ENCODE data around the gene ZNF33B.
"Not testable (repeated sequence)": the region's sequence is repeated elsewhere in the genome, so short reads cannot be mapped to it uniquely, and the experiment has no call there.

Gene ZNF33B

DNA sequence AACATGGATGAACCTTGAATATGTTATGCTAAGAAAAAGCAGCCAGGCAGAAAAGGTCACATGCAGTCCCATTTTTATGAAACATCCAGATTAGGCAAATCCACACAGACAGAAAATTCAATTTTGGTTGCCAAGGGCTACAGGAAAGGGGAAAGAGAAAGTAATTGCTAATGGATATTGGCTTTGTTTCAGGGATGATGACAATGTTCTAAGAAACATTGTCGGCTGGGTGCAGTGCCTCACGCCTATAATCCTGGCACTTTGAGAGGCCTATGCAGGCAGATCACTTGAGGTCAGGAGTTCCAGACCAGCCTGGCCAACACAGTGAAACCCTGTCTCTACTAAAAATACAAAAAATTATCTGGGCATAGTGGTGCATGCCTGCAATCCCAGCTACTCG lies 23.0 kb downstream of the ZNF33B start:
- no peak for DNase-seq (ENCODE audit: low spot score)

GRCh38 chr10:42609872-42610271 lies 28.5 kb downstream of the ZNF33B start:
- DNase-seq (ENCODE audit: low spot score) = no peak

GRCh38 chr10:42598249-42598873 lies 40.0 kb downstream of the ZNF33B start:
- no peak for DNase-seq (ENCODE audit: low spot score)

DNA sequence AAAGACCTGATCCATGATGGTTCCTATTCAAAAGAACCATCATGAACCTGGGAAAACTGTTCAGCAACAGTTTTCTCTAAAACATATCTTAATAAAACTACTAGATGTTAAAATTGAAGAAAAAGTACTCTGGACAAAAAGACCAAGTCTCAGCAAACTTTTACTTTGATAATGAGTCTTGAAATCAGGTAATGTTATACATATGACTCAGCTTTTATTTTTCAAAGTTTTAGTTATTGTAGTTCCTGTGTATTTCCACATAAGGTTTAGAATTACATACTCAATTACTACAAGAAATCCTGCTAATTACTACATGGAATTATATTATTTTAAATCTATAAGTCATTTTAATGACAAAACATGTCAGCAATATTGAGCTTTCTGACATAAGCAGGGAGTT lies 42.2 kb downstream of the ZNF33B start:
- DNase-seq (ENCODE audit: low spot score) = no peak

GRCh38 chr10:42594246-42594650 lies 44.1 kb downstream of the ZNF33B start:
- DNase-seq (ENCODE audit: low spot score) = no peak

GRCh38 chr10:42593284-42593683 lies 45.1 kb downstream of the ZNF33B start:
- DNase-seq (ENCODE audit: low spot score) = no peak

GRCh38 chr10:42583828-42584227 lies 54.5 kb downstream of the ZNF33B start:
- no peak for DNase-seq (ENCODE audit: low spot score)

GRCh38 chr10:42578019-42578418 lies 60.4 kb downstream of the ZNF33B start:
- DNase-seq (ENCODE audit: low spot score) = no peak

GRCh38 chr10:42576338-42576737 lies 62.0 kb downstream of the ZNF33B start:
- DNase-seq (ENCODE audit: low spot score) = no peak

- DNase-seq (ENCODE audit: low spot score) = no peak
These were observed 64.0 kb downstream of the ZNF33B start for GRCh38 chr10:42574336-42574735.

DNA sequence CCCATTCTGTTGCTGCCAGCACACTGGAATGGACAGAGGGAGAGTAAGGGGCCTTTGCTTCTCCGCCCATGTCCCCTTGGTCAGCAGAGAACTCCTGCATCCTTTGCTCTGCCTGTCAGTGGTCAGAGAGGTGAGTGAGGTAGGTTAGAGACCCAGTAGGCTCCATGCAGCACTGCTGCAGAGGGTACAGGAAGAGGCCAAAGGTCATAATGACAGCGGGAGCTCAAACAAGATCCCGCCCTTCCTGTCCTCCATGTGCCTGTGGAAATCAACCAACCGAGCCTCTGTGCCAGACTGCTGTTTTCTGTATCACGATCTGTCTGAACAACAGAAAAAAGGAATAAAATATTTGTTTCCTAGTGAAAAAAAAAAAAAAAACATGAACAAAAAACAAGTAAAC lies 81.4 kb downstream of the ZNF33B start:
- no peak for DNase-seq (ENCODE audit: low spot score)

- DNase-seq (ENCODE audit: low spot score) = not testable (repeated sequence)
These were observed 84.8 kb downstream of the ZNF33B start for GRCh38 chr10:42553576-42553975.

DNA sequence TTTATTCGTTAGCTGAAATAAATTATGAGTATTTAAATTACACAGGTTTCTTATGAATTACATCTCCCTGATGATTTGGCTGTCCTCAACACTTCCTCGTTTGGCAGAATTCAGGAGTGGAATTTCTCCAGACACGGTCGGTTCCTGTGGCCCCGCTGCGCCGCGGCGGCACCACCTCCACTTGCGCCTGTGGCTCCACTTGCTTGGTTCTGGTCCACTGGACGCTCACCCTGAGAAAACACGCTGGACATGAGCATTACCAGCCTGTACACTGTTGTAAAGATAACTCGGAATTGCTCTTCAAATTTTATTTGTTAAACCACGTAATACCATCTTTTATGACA lies 85.3 kb downstream of the ZNF33B start:
- no peak for DNase-seq (ENCODE audit: low spot score)

DNA sequence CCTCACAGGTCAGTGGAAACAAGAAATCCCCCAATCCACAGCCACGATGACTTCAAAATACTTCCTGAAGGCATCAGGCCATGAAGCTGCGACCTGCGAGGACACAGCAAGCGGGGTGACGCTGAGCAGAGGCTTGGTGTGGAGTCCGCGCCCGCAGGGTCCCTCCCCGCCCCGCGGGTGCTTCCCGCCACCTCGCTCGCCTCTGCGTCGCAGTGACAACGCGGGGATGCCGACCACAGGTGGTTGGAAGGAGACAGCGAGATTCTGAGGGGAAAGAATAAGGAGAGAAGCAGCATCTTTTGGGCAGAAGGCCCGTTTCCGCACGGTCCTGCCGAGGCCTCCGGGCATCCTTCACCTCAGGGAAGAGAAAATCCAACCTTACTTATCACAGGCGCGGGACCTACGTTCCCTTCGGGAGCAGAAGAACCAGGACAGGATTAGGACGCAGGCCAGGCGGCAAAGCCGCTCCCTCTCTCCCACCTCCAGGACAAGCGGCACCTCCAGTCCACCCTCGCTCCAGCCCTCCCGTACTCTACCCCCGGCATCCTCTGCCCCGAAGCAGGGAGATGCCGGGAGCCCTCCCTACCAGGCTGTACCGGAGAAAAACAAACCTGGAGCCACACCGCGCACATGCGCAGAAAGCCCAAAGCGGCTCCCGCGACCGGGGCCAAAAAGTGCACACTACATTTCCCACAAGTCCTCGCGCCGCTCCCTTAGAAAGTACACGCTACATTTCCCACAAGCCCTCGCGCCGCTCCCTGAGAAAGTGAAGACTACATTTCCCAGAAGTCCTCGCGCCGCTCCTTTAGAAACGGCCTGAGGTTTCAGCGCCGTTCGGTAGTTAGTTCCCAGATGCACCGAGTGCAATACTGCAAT lies 85.9 kb downstream of the ZNF33B start:
- peak; percentile 99 for DNase-seq (ENCODE audit: low spot score)

DNA sequence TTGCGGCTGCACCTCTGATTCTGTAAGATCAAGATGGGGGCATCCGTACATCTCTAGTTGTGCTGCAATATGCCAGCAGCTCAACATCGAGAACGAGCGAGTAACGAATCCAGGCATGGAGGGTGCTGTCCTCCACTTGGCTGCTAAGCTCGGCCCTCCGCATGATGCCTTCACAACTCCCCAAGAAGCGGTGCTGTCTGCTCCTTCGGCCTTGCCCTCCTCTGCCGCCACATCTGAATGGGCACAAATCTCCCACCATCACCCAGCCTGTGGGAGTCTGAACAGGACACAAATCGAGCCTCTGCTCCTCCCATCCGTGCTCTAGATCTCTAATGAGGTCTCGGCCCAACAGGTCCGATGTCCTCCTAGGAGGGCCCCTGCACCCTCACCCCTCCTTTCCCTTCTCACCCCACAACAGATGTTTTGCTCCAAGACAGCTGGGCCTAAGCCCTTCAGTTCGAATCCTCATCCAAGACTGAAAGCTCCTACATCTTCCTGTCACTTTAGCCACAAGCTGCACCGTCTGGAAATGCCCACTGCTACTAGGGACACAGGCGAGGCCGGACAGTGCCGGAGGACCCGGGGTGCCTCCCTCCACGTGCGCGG lies 86.7 kb downstream of the ZNF33B start:
- no peak for DNase-seq (ENCODE audit: low spot score)

GRCh38 chr10:42549851-42550250 lies 88.5 kb downstream of the ZNF33B start:
- DNase-seq (ENCODE audit: low spot score) = no peak

DNA sequence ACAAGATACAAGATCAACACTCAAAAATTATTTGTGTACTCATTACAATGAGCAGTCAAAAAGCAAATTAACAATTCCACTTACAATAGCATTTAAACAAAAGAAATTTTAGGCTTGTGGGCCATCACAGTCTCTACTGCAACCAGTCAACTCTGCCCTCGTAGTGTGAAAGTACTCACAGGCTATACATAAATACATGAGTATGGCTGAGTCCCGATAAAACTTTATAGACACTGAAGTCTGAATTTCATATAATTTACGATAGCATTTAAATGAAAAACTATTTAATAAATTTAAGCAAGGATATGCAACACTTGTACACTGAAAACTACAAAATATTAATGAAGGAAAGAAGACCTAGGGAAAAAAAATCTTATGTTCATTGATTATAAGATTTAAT lies 90.1 kb downstream of the ZNF33B start:
- no peak for DNase-seq (ENCODE audit: low spot score)

DNA sequence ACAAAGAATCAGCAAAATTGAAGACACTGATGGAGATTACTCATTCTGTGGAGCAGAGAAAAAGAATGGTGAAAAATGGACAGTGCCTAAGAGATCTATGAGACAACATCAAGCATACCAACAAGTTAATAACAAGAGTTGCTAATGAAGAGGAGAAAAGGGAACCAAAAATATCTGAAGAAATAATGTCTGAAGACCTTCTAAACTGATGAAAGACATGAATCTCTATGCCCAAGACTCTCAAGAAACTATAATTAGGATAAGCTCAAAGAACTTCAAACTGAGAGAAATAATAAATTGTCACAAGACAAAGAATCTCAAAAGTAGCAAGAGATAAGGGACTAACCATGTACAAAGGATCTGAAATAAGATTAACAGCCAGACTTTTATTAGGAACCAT lies 93.4 kb downstream of the ZNF33B start:
- no peak for DNase-seq (ENCODE audit: low spot score)

DNA sequence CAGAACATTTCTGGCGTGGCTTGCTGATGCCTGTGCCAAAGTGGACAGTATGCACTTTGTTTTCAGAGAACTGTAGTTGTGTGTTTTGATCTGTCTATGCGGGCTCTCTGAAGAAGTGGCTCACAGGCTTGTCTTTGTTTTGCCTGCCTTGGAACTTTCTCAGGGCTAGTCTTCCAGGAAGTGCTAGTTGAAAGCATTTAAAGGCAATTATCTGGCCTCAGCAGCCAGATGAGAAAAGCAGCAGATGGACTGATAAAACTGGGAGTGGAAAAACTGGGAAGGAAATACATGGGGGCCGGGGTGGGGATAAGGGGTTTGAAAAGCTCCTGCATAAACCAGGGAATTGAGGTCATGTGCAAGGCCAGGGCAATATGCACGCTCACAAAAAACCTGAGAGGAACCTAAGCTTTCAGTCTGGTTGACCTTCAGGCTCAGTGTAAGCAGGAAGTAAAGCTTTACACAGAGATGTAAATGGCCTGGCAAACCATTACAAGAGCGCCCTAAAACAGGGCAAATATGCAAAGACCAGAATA lies 94.5 kb downstream of the ZNF33B start:
- no peak for DNase-seq (ENCODE audit: low spot score)
